GM19035 (cell line): ENCODE measurements around the gene LBHD1.
"Not testable (repeated sequence)": the region's sequence is repeated elsewhere in the genome, so short reads cannot be mapped to it uniquely, and the experiment has no call there.

Source experiments
- ATAC-seq: cut with Tn5 transposase; IDR thresholded peaks from one replicate; pipeline ENCODE4 v1.9.1; 2021; ENCODE audit not compliant: unreplicated experiment

The LBHD1 gene

DNA sequence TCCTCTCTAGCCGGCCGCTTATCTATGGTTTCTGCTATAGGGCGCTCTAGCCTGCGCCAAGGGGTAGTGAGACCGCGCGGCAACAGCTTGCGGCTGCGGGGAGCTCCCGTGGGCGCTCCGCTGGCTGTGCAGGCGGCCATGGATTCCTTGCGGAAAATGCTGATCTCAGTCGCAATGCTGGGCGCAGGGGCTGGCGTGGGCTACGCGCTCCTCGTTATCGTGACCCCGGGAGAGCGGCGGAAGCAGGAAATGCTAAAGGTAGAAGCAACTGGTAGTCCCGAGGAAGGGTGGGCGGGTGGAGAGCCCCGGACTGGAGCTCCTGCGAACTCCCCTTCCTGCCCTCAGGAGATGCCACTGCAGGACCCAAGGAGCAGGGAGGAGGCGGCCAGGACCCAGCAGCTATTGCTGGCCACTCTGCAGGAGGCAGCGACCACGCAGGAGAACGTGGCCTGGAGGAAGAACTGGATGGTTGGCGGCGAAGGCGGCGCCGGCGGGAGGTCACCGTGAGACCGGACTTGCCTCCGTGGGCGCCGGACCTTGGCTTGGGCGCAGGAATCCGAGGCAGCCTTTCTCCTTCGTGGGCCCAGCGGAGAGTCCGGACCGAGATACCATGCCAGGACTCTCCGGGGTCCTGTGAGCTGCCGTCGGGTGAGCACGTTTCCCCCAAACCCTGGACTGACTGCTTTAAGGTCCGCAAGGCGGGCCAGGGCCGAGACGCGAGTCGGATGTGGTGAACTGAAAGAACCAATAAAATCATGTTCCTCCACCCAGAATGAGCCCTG lies at the start of gene LBHD1, which contains the start of gene UQCC3:
Gene LBHD1, minus strand, starts transcription at position 660 of the 782 bp plus-strand sequence. CDS start 2,236 bp downstream, outside the sequence.
Gene UQCC3, plus strand, starts transcription at position 66 of the 782 bp plus-strand sequence. Its CDS starts 73 bp downstream, at position 139.
- peak; percentile 57 for ATAC-seq

DNA sequence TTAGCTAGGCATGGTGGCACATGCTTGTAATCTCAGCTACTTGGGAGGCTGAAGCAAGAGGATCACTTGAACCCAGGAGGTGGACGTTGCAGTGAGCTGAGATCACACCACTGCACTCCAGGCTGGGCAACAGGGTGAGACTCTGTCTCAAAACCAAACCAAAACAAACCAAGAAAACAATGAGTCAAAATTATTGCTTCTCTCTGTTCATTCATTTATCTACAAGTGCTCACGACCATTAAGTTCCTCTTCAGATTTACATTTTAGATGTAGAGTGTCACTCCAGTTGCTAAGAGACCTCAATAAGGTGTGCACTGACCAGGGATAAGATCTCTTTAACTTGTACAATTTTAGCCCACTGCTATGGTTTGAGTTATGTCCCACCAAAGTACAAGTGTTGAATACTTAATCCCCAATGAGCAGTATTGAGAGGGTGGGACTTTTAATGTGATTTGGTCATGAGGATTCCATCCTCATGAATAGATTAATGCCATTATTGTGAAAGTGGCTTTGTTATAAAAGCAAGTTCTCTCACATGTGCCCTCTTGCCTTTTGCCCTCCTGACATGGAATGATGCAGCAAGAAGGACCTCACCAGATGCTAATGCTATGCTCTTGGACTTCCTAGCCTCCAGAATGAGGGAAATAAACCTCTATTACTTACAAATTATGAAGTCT lies 47.4 kb upstream of the LBHD1 start:
- no peak for ATAC-seq

DNA sequence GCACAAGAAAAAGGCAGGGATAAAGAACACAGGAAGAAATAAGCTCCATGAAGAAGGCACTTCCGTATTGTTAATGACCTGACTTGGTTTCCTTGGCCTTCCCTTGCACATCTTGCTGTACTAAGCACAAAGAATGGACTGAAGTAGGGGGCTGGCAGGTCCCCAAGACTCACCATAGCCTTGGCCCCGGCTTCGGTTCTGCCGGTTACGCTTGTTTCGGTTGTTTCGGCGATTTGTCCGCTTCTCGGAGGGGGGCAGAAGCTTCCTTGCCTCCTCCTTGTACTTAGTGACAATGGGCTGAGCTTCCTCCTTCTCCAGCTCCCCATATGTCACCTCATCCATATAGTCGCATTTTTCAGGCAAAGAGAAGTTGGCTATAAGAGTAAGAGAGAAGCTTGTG lies 44.7 kb upstream of the LBHD1 start:
- ATAC-seq: no peak

DNA sequence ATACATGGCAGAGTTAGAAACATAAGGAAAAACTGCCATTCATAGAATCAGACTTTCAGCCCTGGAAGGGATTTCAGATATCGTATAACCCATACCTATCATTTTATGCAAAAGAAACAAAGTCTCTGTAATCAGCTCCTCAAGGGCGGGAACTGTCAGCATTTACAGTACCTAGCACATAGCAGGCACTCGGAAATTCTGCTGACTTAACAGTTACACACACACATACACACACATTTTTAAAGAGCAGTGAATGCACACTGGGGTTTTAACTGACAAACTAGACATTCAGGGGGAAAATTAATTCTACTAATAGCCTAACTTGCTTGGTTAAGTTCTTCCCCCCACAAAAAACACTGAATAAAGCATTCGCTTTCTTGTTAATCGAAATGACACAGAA lies 44.1 kb upstream of the LBHD1 start:
- no peak for ATAC-seq

DNA sequence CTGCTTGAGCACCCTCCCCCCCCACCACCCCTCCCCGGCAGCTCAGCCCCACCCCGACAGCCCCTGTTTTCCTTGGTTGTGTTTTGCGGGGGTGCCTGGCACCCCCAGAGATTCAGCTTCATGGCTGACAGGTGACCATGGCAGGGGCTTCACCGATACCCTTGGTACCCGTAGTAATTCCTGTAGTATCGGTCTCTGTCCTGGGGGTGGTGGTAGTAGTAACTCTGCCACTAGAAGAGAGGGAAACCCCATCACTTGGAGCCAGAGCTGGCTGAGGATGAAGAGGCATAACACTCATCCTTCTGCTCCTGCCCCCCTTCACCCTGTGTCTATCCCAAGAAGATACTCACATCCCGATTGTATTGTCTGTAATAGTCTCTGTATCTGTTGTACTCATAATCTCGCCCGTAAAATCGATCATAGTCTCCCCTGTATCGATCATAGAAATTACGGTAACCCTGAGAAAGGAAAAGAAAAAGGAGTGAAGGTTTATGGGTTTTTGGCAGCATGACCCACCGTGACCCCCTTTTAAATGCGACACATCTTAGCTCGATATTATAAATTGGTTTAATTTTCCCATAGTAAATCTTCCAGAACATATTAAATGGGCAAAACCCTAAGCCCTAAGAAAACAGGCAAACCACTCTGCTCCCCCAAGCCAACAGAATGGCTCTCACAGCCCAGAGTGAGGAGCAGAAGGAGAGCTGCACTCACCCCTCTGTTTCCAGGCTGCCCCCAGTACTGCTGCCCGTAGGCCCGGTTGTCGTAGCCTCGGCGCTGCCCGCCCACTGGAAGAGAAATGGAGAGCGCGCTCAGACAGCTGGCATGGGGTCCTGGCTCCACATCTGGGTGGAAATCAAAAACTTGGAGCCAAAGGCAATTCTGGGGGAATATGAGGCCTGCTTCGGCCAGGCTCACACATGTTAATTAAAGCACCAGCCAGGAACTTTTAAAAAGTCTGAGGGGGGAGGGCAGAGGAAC lies 43.4 kb upstream of the LBHD1 start:
- ATAC-seq: no peak

DNA sequence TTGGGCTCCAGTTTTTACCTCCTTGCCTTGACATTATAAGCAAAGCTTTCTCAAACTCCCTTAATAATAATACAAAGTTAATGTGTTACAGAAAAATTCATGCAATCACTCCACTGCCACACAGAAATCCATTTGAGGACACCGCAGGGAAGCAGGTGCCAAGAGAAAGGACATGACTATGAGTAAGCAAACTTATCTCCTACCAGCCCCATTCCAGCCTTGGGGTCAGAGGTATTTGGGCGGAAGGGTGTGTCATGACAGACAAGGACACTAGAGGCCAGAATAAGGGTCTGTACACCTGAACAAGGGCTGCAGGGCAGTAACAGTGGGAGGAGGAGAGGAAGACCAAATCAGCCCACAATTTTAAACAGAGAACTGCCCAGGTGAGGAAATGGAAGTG lies 41.3 kb upstream of the LBHD1 start:
- ATAC-seq: no peak

DNA sequence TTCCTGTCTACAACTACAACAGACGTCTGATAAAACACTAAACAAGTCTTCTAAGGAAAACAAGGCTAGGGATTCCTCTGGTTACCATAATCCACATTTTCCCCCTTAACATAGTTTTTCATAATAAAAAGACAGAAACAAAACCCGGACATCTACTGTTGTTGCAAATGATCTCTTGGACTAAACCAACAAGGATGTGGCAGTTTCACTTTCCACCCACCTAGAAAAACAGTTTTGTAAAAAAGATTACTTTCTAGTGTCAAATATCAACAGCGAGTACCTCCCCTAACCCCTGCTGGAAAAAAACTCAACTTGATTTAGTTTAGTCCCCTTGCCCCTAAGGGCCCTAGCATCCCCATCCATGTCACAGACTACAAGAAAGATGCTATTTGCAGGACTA lies 40.8 kb upstream of the LBHD1 start:
- no peak for ATAC-seq

DNA sequence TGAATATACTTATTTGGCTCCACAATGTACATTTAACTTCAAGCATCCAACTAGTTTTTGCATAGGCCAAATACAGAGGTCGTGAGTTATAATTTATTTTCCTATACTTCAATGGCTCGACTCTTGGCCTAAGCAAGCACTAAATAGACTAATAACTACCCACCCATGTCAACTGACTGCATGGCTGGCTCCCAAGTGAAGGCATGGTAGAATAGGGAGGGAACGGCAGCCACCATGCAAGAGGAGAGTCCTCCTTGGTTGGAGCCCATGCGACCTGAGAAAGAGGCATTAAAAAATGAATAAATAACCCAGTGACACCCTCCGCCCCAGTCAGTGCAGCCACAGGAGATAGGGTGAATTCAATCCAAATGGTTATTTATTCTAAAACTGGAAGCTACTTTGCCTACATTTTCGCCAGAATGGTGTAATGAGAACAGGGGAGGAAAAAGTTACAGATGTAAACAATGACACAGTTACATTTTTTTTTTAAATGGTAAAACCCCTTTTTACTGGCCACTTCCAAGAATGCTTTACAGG lies 40.3 kb upstream of the LBHD1 start:
- no peak for ATAC-seq

DNA sequence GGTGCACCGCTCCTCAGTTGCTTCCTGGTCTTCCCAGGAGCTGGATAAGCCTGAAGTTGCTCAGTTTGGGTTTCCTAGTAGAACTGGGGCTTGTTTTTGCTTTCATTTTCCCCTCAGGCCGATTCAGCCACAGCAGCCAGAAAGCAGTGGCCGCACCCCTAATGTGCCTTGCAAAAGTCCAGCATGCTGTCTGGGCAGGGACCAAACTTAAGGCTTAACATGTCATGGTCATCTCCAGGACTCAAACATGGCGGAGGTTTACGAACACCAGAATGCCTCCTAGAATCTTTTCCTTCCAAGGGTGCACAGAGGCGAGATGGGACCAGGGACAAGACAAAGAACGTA lies 37.9 kb upstream of the LBHD1 start:
- peak; percentile 9 for ATAC-seq

DNA sequence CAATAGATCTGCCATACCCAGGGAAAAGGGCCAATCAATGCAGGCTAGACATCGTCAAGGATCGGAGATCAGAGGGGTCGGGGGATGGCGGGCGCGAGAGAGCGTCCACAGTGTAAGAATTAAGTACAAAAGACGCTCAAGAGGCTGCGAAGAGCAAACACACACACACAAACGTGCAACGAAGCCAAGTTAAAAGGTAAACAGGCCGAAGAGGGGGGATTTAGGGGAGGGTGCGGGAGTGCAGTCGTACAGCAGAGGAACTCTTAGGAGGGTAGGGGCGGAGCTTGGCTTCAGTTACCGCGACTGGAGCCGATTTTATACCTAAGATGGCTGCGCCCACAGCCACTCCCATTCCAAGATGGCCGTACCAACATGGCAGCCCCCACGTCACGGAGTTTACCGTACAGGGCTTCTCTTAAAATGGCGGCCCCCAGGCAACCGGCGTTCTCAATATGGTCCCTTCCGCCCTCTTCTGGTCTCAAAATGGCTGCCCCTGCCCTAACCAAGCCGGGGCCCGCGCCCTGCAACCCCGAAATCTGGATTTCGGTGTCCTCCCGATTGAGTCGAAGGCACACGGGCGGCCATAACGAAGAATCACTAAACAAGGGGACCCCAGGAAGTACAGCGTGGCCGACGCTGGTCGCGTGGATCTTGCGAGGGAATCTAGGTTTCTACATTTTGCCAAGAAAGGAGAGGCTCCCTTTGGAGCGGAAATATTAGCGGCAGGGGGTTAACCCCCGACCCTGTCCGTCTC lies 37.4 kb upstream of the LBHD1 start:
- ATAC-seq: peak; percentile 74

DNA sequence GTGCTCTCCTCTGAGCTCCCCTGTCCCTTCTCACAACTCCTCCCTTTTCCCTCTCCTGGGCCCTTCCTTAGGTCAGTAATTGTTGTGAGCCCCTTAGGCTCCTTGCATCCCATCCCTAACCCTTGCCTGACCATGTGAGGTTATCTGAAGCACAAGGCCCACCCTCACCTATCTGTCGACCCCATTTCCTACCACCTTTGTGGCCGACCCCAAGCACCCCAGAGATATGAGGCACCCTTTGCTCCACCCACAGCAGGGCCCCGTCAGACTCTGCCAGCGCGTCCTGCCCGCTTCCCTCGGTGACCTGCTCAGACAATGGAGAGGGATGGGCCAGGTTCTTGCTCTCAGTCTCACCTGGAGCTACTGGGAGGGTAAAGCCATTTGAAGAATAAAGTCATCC lies 36.7 kb upstream of the LBHD1 start:
- no peak for ATAC-seq

DNA sequence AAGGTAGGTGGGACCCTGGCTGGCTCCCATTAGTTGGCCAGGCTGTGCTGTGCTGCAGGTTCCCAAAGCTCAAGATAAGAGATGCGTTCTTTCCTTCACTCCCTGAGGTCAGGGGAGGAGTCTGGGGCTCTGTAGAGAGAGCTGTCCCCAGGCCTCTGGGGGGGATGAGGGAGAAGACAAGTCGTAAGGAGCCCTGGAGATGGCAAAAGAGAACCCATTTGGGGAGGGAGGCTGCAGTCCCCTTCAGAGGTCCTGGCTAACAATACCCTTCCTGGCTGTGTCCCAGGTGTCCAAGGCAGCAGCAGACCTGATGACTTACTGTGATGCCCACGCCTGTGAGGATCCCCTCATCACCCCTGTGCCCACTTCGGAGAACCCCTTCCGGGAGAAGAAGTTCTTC lies 36.3 kb upstream of the LBHD1 start:
- no peak for ATAC-seq

DNA sequence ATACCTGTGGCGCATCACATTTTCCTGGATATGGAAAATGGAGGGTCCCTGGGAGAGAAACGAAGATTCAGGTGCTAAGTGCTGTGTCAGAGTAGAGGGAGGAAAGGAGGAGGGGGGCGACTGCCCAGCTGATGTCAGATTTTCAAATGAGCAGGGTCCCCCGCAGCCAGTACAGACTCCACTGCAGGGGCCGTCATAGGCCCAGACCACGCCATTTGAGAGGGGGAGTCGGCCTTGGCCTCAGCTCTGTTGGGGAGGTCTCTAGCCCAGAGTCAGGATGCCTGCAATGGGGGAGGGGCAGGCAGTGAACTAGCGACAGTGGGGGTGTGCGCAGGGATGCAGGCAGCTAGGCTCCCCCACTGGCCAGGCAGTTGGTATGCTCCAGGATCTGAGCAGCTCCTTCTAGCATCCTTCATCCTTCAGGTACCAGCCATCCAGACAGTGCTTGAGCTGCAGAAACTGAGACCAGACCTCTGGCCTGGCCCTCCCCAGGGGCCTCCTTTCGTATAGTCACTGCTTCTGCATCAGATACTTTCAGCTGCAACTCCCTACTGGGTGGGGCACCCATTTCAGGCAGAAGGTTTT lies 35.3 kb upstream of the LBHD1 start, which contains the start of the genes BSCL2 and GNG3:
Gene BSCL2, minus strand, starts transcription at position 148 of the 585 bp plus-strand sequence. CDS start 229 bp downstream, outside the sequence.
Gene GNG3, plus strand, starts transcription at position 400 of the 585 bp plus-strand sequence. CDS start 620 bp downstream, outside the sequence.
- no peak for ATAC-seq

DNA sequence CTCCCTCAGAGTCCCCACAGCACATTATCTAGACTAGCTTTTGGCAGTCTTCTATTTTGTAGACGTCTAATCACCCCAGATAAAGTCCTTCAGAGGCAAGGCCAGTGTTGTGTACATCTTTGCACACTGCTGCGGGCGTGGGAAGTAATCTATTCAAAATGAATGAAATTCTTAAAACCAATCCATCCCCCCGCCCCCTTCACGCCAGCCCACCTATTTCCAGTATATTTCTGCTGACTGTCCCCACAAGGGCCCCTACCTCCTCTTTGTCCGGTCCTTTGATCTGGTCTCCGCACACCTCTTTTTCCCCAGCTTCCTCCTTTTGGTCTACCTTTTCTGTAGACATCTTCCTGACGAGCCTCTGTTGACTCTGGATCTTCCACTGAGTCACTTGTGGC lies 34.8 kb upstream of the LBHD1 start:
- ATAC-seq: no peak

DNA sequence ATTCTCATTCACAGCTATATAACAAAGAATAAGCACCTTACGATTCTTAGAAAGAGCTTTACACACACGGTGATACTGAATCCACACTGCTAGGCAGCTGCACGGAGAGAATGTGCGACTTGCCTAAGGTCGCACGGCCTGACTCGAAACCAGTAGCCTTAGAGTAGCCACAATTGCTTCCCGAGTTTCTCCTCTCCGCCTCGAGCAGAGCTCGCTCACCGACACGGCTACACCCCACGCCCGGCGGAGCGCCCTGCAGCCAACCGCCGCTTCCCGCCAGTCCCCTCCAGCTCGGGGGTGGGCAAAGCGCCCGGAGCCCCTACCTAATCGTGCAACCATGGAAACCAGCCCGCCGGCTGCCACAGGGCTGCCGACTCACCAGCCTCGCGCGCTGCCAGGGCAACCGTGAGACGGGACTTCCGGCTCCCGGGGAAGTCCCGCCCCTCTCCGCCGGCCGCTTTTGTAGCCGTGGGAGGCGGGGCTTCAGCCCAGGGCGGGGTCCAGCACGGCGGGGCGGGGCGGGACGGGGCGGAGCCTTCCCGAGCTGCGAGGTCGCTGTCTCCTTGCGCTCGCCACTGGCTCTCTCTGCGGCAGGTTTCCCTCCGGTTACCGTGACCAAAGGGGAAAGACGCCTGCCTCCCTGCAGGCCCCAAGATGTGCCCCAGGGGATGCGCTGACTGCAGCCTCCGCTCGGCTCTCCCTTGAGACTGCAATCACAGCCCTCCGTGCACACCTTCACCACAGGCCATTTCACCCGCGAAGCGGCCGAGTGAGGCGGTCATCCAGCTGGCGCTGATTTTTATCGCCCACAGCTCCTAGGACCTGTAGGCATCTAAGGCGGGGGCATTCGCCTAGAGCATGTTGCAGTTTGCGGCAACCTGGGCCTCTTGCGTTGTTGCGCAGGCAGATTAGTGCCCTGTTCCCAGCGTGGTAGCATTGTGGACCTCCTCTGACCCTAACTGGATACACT lies 34.1 kb upstream of the LBHD1 start:
- peak; percentile 54 for ATAC-seq

DNA sequence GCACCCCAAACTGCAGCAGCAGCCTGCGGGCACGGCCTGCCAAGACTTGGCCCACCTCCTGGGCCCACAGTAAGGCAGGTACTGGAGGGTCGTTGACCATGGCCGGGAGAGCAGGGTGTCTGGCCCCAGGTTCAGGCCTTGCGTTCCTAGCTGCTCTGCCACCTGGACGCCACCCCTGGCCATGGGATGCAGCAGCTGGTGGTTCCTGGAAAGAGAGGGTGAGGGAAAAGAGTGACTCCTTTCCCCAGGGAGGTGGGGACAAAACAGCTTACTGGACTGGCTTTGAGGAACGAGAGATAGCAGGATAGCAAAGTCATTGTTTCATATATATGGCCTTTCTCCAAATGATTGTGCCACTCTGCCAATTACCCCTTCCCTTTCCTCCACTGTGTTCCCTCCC lies 33.3 kb upstream of the LBHD1 start:
- no peak for ATAC-seq

DNA sequence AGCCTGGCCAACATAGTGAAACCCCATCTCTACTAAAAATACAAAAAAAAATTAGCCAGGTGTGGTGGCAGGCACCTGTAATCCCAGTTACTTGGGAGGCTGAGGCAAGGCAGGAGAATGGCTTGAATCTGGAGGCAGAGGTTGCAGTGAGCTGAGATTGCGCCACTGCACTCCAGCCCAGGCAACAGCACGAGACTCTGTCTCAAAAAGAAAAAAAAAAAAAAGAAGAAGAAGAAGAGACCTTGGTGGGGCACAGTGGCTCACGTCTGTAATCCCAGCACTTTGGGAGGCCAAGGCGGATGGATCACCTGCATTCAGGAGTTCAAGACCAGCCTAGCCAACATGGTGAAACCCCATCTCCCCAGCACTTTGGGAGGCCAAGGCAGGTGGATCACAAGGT lies 31.9 kb upstream of the LBHD1 start:
- ATAC-seq: not testable (repeated sequence)

DNA sequence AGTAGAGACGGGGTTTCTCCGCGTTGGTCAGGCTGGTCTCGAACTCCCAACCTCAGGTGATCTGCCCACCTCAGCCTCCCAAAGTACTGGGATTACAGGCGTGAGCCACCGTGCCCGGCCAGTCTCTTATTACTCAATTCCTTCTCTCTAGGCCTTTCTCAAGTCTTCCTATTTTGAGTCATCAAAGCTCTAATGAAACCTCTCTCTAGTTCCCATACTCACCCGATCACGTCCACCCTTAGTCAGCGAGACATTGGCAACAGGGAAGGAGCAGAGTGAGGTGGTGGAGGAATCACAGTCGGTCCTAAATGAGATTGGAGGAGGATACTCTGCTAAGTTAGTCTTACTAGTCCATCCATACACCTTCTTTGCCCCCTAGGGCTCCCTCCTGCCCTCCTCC lies 30.2 kb upstream of the LBHD1 start:
- ATAC-seq: no peak
